Measurements from ENCODE around the gene GNL3L.

DNA sequence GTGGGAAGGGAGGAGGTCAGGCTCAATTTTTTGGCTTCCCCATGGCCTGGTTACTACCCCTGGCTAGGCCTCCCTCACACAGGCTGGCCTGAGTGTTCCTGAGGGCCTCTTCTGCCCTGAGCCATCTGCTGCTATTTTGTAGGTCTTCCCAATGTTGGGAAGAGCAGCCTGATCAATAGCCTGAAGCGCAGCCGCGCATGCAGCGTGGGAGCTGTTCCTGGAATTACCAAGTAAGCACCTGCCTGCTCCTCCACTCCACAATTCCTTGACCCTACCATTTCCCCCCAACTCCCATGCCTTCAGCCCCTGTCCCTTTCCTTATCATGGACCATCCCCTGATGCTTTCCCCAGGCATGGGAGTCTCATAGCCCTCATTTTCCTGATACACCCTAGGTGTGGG lies 20.8 kb downstream of the GNL3L start:
- no peak for TF ChIP-seq MYC (IDR thresholded peaks at IDR 0.05; ENCODE audit: low read depth, low read length)
- TF ChIP-seq, protein P1, sequence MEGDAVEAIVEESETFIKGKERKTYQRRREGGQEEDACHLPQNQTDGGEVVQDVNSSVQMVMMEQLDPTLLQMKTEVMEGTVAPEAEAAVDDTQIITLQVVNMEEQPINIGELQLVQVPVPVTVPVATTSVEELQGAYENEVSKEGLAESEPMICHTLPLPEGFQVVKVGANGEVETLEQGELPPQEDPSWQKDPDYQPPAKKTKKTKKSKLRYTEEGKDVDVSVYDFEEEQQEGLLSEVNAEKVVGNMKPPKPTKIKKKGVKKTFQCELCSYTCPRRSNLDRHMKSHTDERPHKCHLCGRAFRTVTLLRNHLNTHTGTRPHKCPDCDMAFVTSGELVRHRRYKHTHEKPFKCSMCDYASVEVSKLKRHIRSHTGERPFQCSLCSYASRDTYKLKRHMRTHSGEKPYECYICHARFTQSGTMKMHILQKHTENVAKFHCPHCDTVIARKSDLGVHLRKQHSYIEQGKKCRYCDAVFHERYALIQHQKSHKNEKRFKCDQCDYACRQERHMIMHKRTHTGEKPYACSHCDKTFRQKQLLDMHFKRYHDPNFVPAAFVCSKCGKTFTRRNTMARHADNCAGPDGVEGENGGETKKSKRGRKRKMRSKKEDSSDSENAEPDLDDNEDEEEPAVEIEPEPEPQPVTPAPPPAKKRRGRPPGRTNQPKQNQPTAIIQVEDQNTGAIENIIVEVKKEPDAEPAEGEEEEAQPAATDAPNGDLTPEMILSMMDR (IDR thresholded peaks at IDR 0.05; ENCODE audit: low read depth, low read length), result no peak
- TF ChIP-seq POLR2A (IDR thresholded peaks at IDR 0.05; ENCODE audit: extremely low read depth, insufficient read length), result no peak
- TF ChIP-seq MAX (IDR thresholded peaks at IDR 0.05; ENCODE audit: low read depth, low read length), result no peak
